HG02642 (cell line): ENCODE results near the gene CAB39L.

ENCODE experiments used
- ATAC-seq: cut with Tn5 transposase; IDR thresholded peaks from one replicate; pipeline ENCODE4 v1.9.1; 2021; ENCODE audit warnings: mild to moderate bottlenecking; ENCODE audit not compliant: unreplicated experiment, poor library complexity

The CAB39L gene

DNA sequence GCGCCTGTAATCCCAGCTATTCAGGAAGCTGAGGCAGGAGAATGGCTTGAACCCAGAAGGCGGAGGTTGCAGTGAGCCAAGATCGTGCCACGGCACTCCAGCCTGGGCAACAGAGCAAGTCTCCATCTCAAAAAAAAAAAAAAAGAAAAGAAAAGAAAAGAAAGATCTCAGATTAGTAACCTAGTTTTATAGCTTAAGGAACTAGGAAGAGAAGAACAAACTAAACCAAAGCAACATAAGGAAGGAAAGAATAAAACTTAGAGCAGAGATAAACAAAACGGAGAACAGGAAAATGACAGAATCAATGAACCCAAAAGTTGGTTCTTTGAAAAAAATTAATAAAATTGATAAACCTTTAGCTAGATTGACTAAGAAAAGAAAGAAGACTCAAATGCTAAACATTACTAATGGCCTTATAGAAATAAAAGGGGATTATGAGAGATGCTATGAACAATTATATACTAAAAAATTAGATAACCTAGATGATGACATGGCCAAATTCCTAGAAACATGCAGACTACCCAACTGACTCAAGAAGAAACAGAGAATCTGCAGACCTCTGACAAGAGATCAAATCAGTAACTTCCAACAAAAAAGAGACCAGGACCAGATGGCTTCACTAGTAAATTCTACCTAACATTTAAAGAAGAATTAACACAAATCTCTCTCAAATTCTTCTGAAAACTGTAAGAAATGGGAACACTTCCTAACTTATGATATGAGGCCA lies 127.9 kb downstream of the CAB39L start:
- ATAC-seq, result no peak

DNA sequence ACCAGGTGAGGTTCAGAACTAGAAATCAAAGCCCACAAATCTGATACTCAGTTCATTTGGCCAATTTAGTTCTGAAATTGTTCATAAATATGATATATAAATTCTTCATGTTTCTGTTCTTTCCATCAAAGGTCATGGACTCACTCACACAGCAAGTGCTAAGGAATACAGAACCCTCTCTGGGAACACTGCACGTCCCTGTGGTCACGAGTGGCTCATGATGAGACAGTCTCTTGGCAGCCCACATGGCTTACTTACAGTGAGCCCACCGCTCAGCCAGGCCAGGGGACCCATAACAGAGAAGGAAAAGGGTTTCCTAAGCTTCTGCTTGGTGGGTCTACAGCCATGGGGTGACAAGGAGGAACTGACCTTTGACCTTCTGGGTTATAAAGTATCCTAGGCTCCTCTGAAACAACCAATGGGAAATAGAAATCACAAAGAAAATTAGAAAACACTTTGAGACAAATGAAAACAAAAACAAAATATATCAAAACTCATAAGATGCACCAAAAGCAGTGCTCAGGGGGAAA lies 128.8 kb downstream of the CAB39L start:
- no peak for ATAC-seq

DNA sequence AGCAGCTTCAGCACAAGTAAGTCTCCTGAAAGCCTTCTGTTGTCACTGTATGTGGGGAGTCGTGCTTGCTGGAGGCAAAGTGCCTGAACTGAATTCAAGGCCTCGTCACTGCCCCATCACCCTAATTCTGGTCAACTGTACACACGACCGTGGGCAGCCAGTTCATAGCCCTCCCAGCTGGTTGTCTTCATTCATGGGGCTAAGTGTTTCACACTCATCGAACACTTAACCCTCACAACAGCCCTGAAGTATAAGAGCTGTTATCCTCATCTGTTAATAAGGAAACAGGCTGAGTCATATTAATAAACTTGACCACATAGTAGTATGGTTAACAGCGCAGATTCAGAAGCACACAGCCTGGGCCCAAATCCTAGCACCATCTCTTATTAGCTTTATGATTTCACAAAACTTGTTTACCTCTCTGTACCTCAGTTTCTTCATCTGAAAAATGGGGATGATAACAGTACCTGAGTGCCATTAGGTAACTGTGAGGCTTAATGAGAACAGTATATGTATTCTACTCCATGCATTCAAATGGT lies 129.5 kb downstream of the CAB39L start:
- no peak for ATAC-seq

DNA sequence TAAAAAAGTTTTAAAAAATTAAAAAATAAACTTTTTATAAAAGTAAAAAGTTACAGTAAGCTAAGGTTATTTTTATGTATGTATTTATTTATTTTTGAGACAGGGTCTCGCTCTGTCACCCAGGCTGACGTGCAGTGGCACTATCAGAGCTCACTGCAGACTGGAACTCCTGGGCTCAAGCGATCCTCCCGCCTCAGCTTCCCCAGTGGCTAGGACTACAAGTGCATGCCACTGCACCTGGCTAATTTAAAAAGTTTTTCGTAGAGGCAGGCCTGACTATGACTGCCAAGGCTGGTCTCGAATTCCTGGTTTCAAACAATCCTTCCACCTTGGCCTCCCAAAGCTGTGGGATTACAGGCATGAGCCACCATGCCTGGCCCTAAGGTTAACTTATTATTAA lies 132.0 kb downstream of the CAB39L start:
- no peak for ATAC-seq

DNA sequence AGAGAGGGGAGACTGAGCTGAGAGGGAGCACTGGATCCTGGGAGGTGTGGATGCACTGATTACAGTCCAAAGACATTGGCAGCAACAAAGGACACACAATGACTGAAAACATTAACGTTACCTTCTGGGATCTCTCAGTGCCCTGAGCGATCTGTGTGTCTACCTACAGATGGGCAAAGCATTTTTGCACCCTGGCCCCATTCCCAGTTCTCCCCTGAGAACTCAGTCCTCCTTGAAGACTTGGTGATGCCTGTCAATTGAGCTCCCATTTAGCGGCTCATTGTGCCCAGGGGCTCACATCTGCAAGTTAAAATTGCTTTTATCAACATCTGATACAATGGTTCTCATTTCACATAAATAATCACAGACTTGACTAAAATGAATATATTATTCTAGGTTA lies 133.6 kb downstream of the CAB39L start:
- no peak for ATAC-seq

DNA sequence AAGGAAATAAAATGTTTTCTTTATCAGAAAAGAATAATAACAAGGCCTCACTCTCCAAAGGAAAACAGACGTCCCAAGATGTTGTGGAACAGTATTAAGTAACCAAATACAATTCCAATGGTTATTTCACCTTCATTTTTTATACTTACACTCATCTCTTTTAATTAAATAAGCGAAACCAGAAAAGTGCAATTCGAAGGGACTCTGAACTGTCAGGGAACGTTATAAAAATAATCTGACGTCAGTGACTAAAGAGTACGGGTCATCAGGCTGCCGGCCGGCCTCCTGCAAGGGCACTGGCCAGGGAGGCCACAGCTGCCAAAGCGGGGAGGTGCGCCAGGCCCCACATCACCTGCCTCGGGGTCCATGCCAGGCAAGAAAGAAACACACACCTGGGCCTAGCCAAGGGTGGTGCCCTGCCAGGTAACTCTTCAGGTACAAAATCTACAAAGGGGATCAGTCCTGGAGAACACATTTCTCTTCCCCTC lies 134.9 kb downstream of the CAB39L start:
- no peak for ATAC-seq

DNA sequence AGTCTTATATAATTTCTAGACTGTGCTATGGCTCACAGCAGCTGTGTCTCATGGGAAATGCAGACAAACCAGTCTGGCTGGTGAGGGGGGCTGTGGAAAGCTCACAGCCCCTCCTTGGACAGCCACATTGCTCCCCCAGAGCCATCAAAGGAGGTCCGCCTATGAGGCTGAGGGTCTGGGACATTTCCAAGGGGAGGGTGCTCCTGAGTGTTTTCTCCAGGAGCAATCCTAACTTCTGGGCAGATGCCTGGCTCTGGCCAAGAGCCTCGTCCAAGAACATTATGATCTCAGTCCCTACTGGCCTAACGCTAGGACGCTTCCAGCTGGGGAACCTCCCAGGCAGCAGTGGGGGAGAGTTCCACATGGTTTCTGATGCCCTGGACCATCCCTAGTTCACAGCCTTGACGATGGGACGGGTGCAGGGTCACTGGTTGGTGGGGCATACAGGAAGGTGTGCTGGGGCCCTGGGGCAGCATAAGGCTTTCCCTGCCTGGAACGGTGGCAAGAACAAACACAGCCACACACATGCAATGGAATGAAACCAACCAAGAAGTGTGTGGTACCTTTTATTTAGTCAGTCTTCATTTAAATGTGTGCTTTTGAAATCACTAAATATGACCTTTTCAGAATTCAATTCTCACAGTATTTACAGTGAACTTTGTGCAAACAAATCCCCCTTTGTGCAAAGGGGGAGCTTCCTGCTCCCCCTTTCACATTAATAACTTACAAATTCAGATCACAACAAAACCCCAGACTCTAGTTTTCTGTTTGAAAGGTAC lies 135.6 kb downstream of the CAB39L start:
- no peak for ATAC-seq

DNA sequence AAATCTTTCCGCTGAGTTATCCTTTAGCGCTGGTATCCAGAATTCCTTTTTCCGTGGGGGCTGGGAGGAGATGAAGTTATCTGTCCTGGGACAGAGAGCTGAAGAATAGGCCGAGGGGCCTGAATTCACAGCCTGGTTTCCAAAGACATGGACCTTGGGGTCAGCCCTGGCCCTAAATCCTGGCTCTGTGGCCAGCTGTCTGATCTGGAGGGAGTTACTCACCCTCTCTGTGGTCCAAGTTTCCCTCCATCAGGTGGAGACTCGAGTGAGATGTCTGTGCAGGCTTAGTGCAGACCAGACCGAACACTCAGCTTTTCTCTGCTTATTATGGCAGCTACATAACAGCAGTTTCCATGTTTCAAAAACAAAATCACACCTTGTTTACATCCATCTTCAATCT lies 136.5 kb downstream of the CAB39L start:
- no peak for ATAC-seq

DNA sequence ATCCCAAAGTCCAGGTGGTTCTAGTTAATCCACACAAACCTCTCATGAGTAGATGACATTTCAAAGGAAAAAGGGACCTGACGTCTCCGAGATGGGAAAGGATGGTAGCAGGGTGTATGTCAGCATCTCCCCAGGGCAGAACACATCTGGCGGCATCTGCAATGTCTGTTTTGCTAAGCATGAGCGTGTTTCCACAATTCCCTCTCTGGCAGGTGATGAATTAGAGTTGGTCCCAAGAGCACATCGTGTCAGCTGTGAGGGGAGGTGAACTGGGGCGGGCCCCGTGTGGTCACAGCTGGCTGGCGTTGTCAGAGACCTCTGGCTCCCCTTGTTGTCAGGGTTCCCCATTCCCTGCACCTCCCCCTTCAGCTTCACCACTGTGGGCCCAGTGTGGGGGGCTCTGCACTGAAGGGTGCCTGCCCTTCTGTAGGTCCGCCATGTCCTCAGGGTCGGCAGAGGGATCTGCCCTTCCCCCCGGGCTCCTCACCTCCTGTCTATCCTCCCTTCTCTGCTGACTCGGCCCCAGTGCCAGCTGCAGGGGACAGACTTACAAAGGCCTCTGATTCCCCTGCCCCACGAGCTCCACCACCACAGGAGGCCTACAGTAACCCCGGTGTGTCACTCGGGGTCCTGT lies 138.0 kb downstream of the CAB39L start:
- no peak for ATAC-seq

DNA sequence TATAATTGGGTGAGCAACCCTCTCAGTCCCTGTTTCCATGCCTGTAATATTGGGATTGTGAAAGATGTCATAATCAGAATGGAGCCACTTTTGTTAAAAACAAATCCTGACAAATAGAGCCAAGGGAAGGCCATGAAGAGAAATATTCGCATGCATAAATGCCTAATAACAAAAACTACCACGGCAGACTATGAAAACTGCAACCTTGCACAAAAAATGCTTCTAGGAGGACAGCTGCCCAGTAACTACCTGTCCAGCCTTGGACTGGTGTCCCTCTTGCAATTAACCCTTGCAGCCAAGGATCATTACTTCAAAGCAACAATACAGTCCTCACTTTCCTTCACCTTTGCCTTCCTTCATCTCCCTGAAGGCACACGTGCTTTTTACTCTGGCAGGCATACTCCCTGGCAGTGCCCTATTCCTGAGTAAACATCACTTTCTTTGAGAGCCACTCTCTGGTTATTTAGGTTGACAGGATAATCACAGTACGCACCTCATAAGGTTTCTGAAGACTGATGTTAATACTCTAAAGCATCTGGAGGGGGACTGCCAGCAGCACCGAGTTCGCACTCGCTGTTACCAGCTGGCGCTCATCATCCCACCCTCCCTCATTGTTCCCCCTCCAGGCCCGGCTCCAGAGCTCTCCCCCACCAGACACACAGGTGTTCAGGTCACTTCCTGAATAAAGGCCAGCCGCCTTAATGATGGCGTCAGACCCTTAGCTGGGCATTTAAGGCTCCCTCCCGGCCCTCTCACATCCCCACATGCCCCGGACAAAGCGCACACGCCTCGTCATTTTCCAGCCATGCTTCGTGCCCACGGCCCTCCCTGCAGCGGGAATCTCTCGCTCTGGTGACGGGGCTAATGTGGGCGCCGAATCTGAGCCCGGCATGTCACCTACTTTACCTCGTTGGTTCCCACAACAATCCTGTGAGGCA lies 138.8 kb downstream of the CAB39L start:
- no peak for ATAC-seq

DNA sequence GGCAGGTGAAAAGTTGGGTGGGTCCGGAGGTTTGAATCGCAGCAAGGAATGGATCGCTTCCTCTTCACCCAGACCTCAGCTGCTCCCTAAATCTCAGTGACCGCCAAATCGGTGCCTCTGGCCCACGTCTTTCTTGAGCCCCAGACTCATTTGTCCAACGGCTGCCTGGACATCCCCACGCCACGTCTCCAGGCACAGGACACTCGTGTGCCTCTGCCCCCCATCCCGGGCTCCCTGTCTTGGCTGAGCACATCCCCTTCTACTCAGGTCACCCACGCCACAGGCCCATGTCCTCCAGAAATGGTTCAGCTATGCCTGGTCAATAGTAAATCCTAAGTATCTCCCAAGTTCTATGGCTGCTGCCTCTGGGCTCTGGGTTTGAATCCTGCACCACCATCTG lies 139.5 kb downstream of the CAB39L start:
- no peak for ATAC-seq

DNA sequence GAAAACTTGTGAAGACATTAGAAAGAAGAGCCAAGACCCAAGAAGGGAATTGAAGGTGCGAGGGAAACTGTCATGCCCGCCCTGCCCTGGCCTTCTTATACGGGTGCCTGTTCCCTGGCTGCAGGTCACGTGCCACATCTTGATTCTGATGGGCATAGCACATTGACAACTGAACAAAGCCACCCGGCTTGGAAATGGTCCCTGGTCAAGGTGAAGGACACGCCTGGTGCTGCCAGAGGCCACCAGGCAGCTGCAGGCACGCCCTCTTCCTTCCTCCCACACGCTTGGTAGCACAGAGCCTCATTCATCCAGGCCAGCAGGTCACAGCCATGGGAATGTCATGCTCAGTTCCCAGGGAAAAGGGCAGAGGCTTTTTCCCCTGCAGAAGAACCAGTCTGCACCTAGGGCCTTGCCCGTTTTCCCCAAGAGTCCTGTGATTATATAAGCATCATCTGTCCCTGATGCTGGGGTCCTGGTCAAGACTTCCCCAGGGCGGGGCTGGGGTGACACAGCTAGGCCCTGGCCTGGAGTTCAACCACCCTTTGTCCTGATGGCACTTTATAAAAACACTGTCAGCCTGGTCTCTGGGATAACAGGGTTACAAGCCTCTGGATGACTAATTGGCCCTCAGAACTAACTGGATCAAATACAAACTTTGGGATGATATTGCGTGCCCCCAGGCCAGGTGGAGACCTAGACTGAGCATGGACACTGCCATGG lies 140.2 kb downstream of the CAB39L start:
- ATAC-seq, result no peak

DNA sequence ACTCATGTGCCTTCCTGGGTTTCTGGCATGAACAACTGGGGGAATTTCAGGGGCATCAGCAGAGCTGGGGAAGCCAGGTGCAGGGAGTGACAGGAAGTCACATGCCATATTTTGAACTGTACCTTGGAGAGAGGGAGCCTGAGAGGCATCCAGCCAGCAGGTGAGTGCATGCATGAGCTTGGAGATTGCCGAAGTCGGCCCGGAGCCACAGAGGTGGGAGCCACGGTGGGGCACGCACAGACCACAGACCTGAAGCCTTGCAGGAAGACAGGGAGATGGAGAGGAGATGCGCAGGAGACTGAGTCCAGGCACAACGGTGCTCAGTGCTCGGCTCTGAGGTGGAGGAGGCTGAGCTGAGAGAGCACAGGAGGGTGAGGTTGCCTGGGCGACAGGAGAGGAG lies 141.0 kb downstream of the CAB39L start:
- ATAC-seq, result no peak

DNA sequence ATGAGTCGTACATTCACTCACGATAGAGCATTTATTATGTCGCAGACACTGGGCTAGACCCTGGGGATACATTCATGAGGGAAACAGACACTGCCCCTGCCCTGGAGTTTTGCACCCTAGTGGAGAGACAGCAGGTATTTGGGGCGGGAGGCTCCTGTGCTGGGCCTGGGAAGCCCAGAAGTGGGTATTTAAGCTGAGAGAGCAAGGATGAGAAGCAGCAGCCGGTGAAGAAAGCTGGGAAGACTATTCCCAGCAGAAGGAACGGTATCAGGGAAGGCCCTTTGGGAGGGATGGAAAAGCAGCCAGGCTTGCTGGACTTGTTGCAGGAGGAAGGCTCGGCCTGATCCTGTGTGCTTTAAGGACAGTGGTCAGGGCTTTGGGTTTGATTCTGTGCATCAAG lies 141.6 kb downstream of the CAB39L start:
- ATAC-seq, result no peak

DNA sequence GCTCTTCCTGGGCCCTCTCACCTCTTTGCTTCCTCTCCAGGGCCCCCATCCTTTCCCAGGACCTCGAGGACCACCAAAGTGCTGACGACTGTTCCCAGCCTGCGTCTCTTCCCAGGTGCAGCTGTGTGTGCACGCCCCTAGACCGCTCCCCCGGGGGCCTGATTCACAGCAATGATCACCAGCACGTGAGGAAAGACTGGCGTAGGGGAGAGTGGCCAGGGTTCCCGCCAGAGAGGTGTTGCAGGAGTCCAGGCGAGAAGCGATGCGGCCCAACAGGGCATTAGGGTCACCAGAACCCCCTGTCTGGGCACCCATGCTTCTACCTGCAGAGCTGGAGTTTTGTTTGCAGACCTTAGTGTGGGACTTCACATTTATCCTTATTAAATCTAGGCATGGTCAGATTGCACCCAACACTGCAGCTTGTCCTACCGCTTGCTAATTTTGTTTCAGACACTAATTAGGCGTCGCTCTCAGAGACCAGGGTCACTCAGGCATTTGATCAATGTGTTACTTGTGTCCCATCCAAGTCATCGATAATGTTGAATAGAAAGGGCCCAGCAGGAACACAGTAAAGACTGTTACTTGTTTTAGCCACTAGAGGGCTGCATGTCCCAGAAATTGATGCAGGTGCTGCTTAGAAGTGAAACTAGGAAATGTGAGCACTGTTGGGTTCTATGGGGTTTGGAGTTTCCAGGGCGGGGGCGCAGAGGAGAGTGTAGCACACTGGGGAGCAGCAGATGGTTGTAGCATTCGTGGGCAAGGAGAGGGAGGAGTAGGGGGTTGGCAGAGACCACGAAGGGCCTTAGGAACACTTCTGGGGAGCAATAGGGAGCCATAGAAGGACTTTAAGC lies 142.9 kb downstream of the CAB39L start:
- peak; percentile 85 for ATAC-seq

DNA sequence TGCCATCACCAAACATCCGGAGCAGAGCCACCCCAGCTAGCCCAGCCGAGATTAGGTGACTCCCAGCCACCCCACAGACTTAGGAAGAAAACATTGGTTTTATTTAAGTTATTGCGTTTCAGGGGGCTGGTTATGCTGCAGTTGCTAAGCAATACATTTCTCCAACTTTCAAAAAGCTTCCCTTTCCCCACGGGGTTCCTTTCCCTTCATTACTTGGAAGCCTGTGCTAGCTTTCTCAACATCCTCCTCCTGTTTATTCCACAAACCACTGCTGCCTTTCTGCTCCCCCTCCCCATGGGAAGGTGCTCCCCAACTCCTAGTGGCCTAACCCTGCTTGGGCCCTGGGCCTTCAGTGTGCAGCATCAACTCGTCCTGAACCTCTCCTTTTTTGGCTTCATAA lies 143.6 kb downstream of the CAB39L start:
- no peak for ATAC-seq

DNA sequence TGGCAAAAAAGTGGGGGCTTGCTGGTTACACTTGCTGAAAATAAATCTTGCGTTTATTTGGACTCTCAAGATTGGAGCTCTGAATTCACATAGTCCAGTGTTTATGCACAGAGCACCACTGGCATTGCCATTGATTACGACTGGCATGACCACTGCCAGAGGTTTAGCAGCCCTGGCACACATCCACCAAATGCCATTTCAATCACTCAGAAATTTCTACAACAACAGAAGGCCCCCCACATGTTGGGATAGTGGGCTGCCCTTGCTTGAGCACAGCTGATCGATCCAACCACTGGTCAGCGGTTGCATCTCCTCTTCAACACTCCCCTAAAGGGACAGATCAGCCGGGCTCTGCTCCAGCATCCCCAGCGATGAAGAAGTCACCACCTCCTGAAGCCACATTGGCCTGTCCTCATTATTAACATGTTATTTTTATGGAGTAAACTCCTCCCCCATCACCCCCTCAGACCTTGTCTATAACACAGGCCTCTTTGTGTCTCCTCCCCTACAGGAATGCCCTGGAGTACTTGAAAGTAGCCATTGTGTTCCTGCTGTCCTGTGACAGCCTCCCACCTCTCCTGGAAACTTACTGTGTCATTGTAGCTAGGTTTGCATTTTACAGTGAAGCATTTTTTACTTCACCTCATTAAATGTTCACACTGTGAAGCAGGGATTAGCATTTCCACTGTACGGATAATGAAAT lies 144.8 kb downstream of the CAB39L start:
- ATAC-seq, result no peak

DNA sequence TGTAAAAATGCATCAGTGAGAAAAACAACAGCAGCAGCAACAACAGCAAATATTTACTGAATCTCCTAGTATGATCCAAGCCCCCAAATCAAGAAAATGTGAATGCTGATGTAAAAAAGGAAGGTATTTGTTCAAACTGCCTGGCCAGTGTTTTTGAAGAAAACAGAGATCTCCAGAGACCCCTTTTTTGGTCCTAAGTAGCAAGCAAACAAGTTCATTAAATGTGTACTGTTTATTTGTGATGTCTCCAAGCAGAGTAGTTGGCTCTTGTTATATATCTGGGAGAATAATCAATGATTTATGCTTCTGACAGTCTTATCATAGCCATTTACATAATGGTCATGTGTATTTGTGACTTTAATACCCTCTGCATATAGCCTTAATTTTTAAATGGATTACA lies 145.4 kb downstream of the CAB39L start:
- no peak for ATAC-seq
